Left ventricle myocardium inferior (tissue), 1 donor: Measurements from ENCODE around the gene SECISBP2. TPM values are rescaled to one million over a fixed set of nuclear protein-coding genes. Genes with fewer than 3 reads are reported as not detected.
A peak's percentile ranks its signal among the peaks of the same experiment; 100 is the strongest.

Experiments used
- DNase-seq: peaks from one replicate; pipeline ENCODE4 v3.0.0-alpha.2; 2020
- H3K27ac ChIP-seq: fragments of 200-600 bp; replicated peaks from 2 replicates; pipeline ENCODE4 v1.8.0; 2021
- H3K27me3 ChIP-seq: fragments of 200-600 bp; 2 replicates; pipeline ENCODE4 v1.8.0; 2021; ENCODE audit warnings: low read depth
- H3K36me3 ChIP-seq: fragments of 200-600 bp; 2 replicates; pipeline ENCODE4 v1.8.0; 2021
- H3K4me1 ChIP-seq: fragments of 200-600 bp; 2 replicates; pipeline ENCODE4 v1.8.0; 2021
- H3K4me3 ChIP-seq: fragments of 200-600 bp; 2 replicates; pipeline ENCODE4 v1.8.0; 2021; ENCODE audit warnings: mild to moderate bottlenecking, moderate library complexity
- H3K9me3 ChIP-seq: fragments of 200-600 bp; replicated peaks from 2 replicates; pipeline ENCODE4 v1.8.0; 2021
- CTCF ChIP-seq: fragments of 200-600 bp; IDR thresholded peaks from 2 replicates; pipeline ENCODE4 v1.8.0; 2021; ENCODE audit warnings: antibody characterized with exemption, mild to moderate bottlenecking, borderline replicate concordance
- intact Hi-C: fragments of 100-400 bp; cut with micrococcal nuclease; formaldehyde crosslinking; loops from one replicate; pipeline ENCODE4 v1.11.0; 2022
- total RNA-seq: library from RNA; stranded (reverse); fragmentation: NEBNext Ultra II Directional; extraction: Animal tissue kit (Norgen Biotek cat#: 25700); gene quantifications from one replicate; pipeline ENCODE4 v1.2.1, GENCODE V29; 2021
- donor health status: DM: no; HTN: yes; CAD: no; lungs with severe emphysema.

The SECISBP2 gene
- total RNA-seq, 1 donor from 2014 or later: 13.8 TPM

GRCh38 chr9:89356782-89357181, 38.5 kb downstream of the SECISBP2 start:
- intact Hi-C loops: no loop called here

GRCh38 chr9:89357331-89358197, 39.3 kb downstream of the SECISBP2 start:
- TF ChIP-seq CTCF: no peak
- H3K36me3 ChIP-seq: peaks cover 89% of the 10 kb centered on the region
- no peak for DNase-seq
- H3K4me1 ChIP-seq: peaks cover 53% of the 10 kb centered on the region
- intact Hi-C loops: no loop called here
- H3K27me3 ChIP-seq: no peaks in the 10 kb centered on the region
- H3K4me3 ChIP-seq: no peak overlapping the region
- no peaks in the 10 kb centered on the region for H3K9me3 ChIP-seq
- H3K27ac ChIP-seq: no peak overlapping the region

More at GRCh38 chr9:89356782-89357181, 38.5 kb downstream of the SECISBP2 start:
- DNase-seq: no peak
- TF ChIP-seq CTCF: no peak
- H3K36me3 ChIP-seq: peaks cover 89% of the 10 kb centered on the region
- peaks cover 61% of the 10 kb centered on the region for H3K4me1 ChIP-seq
- H3K27ac ChIP-seq: no peak overlapping the region
- no peaks in the 10 kb centered on the region for H3K27me3 ChIP-seq
- no peaks in the 10 kb centered on the region for H3K9me3 ChIP-seq
- H3K4me3 ChIP-seq: no peak overlapping the region

- Histone ChIP-seq H3K36me3 (peaks cover 84% of the 10 kb centered on the region), H3K4me3 (no peak overlapping the region), H3K27me3 (no peaks in the 10 kb centered on the region), H3K27ac (peak overlapping the region; percentile 51), H3K9me3 (no peaks in the 10 kb centered on the region), H3K4me1 (peaks cover 44% of the 10 kb centered on the region)
- no peak for TF ChIP-seq CTCF
- intact Hi-C loops: no loop called here
- no peak for DNase-seq
These were observed 40.1 kb downstream of the SECISBP2 start for GRCh38 chr9:89358376-89358916.

GRCh38 chr9:89358985-89359384, 40.7 kb downstream of the SECISBP2 start:
- intact Hi-C loops: no loop called here
- peaks cover 79% of the 10 kb centered on the region for H3K36me3 ChIP-seq
- no peak for DNase-seq
- H3K27me3 ChIP-seq: no peaks in the 10 kb centered on the region
- no peak for TF ChIP-seq CTCF
- no peaks in the 10 kb centered on the region for H3K9me3 ChIP-seq
- peak overlapping the region; percentile 51 for H3K27ac ChIP-seq
- no peak overlapping the region for H3K4me3 ChIP-seq
- H3K4me1 ChIP-seq: peaks cover 39% of the 10 kb centered on the region

- intact Hi-C loops: no loop called here
- peak overlapping the region; percentile 51 for H3K27ac ChIP-seq
- no peaks in the 10 kb centered on the region for H3K9me3 ChIP-seq
- H3K4me1 ChIP-seq: peaks cover 31% of the 10 kb centered on the region
- H3K27me3 ChIP-seq: no peaks in the 10 kb centered on the region
- H3K36me3 ChIP-seq: peaks cover 70% of the 10 kb centered on the region
- DNase-seq: no peak
- no peak overlapping the region for H3K4me3 ChIP-seq
- no peak for TF ChIP-seq CTCF
These were observed 41.5 kb downstream of the SECISBP2 start for GRCh38 chr9:89359751-89360261.
